Measurements from ENCODE around the gene ELF5.

DNA sequence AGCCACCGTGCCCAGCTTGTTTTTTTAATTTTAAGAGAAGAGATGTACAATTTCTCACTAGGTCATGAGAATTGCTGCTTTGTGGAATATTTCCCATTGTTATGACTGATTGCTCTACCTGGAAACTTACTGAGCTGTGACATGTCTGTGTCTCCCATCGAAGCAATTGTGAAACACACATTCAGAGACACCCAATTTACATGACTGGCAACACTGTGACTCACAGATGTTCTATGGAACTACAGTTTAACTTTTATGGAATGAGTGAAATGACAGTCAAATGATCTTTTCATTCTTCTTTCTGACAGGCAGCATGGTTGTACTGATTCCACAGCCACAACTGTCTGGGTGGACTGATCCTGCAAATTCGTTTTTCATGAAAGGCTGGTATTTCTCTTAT, 32.3 kb downstream of the ELF5 start:
- TF ChIP-seq, protein P1, sequence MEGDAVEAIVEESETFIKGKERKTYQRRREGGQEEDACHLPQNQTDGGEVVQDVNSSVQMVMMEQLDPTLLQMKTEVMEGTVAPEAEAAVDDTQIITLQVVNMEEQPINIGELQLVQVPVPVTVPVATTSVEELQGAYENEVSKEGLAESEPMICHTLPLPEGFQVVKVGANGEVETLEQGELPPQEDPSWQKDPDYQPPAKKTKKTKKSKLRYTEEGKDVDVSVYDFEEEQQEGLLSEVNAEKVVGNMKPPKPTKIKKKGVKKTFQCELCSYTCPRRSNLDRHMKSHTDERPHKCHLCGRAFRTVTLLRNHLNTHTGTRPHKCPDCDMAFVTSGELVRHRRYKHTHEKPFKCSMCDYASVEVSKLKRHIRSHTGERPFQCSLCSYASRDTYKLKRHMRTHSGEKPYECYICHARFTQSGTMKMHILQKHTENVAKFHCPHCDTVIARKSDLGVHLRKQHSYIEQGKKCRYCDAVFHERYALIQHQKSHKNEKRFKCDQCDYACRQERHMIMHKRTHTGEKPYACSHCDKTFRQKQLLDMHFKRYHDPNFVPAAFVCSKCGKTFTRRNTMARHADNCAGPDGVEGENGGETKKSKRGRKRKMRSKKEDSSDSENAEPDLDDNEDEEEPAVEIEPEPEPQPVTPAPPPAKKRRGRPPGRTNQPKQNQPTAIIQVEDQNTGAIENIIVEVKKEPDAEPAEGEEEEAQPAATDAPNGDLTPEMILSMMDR (IDR thresholded peaks at IDR 0.05): no peak
- no peak for TF ChIP-seq EZH2 (IDR thresholded peaks at IDR 0.05; ENCODE audit: borderline replicate concordance, insufficient read depth, low read depth, low read length, poor library complexity, severe bottlenecking)
